HG03460 (cell line): Measurements from ENCODE around the gene SRD5A1.

ENCODE experiments used
- ATAC-seq: cut with Tn5 transposase; IDR thresholded peaks from one replicate; pipeline ENCODE4 v1.9.1; 2021; ENCODE audit not compliant: unreplicated experiment

Gene SRD5A1

GRCh38 chr5:6632888-6633468, at the start of gene SRD5A1, which contains the start of gene NSUN2:
SRD5A1 (plus strand) TSS chr5:6633440; CDS start chr5:6633577, 137 bp downstream.
NSUN2 (minus strand) TSS chr5:6633044; CDS start chr5:6632979, 65 bp downstream.
- peak; percentile 86 for ATAC-seq

GRCh38 chr5:6584101-6584645, 49.1 kb upstream of the SRD5A1 start:
- ATAC-seq, result no peak

GRCh38 chr5:6584727-6585126, 48.5 kb upstream of the SRD5A1 start:
- ATAC-seq, result no peak

GRCh38 chr5:6585168-6585567, 48.1 kb upstream of the SRD5A1 start:
- ATAC-seq, result no peak

- no peak for ATAC-seq
Observed at GRCh38 chr5:6585939-6586646, 47.1 kb upstream of the SRD5A1 start.

- ATAC-seq, result no peak
Observed at GRCh38 chr5:6586647-6587042, 46.6 kb upstream of the SRD5A1 start.

GRCh38 chr5:6587171-6587570, 46.1 kb upstream of the SRD5A1 start:
- no peak for ATAC-seq

GRCh38 chr5:6590581-6590980, 42.7 kb upstream of the SRD5A1 start:
- ATAC-seq, result no peak

- ATAC-seq, result no peak
Observed at GRCh38 chr5:6591671-6592288, 41.5 kb upstream of the SRD5A1 start.

- ATAC-seq, result no peak
Observed at GRCh38 chr5:6592601-6593000, 40.6 kb upstream of the SRD5A1 start.

GRCh38 chr5:6593148-6594016, 39.9 kb upstream of the SRD5A1 start:
- no peak for ATAC-seq

GRCh38 chr5:6594066-6594465, 39.2 kb upstream of the SRD5A1 start:
- no peak for ATAC-seq

- no peak for ATAC-seq
Observed at GRCh38 chr5:6595405-6595804, 37.8 kb upstream of the SRD5A1 start.

- no peak for ATAC-seq
Observed at GRCh38 chr5:6596388-6596787, 36.9 kb upstream of the SRD5A1 start.

- ATAC-seq, result no peak
Observed at GRCh38 chr5:6597557-6597956, 35.7 kb upstream of the SRD5A1 start.

- no peak for ATAC-seq
Observed at GRCh38 chr5:6598351-6598900, 34.8 kb upstream of the SRD5A1 start.

GRCh38 chr5:6599739-6600138, 33.5 kb upstream of the SRD5A1 start:
- ATAC-seq, result no peak

GRCh38 chr5:6601271-6601670, 32.0 kb upstream of the SRD5A1 start:
- ATAC-seq, result no peak

GRCh38 chr5:6601816-6602215, 31.4 kb upstream of the SRD5A1 start:
- ATAC-seq, result no peak

GRCh38 chr5:6602441-6602840, 30.8 kb upstream of the SRD5A1 start:
- no peak for ATAC-seq

- ATAC-seq, result no peak
Observed at GRCh38 chr5:6603643-6604042, 29.6 kb upstream of the SRD5A1 start.
